HuH-7 (cell line): ENCODE measurements around the gene CAMKK2.

Source experiments
- DNase-seq: peaks from one replicate; pipeline ENCODE4 v3.0.0; 2011; ENCODE audit warnings: low spot score

The CAMKK2 gene

GRCh38 chr12:121196902-121197301, 99.6 kb downstream of the CAMKK2 start:
- DNase-seq: no peak

GRCh38 chr12:121191151-121191550, 105.4 kb downstream of the CAMKK2 start:
- no peak for DNase-seq

- DNase-seq: no peak
Measured at GRCh38 chr12:121190523-121191031, 105.9 kb downstream of the CAMKK2 start.

GRCh38 chr12:121189619-121190155, 106.8 kb downstream of the CAMKK2 start:
- no peak for DNase-seq

- DNase-seq: no peak
Measured at GRCh38 chr12:121189131-121189530, 107.4 kb downstream of the CAMKK2 start.

GRCh38 chr12:121188227-121188626, 108.3 kb downstream of the CAMKK2 start:
- no peak for DNase-seq
